ENCODE data around the gene FFAR3.

FFAR3 gene, protein sequence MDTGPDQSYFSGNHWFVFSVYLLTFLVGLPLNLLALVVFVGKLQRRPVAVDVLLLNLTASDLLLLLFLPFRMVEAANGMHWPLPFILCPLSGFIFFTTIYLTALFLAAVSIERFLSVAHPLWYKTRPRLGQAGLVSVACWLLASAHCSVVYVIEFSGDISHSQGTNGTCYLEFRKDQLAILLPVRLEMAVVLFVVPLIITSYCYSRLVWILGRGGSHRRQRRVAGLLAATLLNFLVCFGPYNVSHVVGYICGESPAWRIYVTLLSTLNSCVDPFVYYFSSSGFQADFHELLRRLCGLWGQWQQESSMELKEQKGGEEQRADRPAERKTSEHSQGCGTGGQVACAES

DNA sequence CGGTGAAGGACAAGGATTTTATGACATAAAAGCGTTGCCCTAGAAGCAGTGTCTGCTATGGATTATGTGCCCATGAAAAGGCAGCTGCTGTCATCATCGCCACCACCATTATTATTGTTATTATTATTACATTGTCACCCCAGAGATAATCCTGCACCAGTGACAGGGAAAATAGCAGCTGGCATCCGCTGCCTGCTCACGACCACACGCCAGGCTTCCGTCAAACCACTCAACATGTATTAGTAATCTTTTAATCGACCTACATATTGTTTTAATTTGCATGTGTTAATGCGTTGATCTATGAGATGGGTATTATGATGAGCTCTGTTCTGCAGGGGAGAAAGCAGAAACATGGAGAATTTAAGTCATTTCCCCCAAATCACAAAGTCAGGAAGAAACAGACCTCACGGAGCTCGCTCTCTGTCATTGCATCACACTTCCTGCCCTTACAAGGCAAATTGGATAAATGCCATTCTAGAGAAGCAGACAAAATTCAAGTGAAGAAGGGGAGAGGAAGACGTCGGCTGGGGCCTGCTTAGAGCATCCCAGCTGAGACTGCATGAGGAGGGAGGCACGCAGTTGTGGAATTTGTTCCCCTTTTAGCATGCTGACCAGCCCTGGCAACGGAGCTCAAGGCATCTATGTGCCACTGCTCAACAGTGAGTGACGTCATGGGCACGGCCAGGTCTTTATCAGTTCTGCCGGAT lies at the start of gene FFAR3:
TSS of gene FFAR3 (plus strand) at position 594 of the 707 bp plus-strand sequence. CDS start 431 bp downstream, outside the sequence.
- DNase-seq: peak; percentile 57

DNA sequence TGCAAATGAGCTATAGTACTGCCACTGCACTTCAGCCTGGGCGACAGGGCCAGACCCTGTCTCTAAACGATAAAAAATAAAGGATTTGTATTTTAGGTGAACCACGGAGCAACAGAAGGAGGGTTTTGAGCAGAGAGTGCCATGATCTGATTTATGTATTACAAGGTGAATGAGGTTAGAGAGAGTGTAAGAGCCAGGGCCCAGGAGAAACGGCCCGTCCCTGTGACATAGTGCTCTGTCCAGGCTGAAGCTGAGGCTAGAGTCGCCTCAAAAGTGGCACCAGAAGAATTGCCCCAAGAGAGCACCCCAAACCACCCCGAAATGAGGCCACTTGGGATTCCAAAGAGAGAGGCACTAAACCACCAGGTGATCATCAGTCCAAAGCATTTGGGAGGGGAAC lies 49.4 kb upstream of the FFAR3 start:
- no peak for DNase-seq

DNA sequence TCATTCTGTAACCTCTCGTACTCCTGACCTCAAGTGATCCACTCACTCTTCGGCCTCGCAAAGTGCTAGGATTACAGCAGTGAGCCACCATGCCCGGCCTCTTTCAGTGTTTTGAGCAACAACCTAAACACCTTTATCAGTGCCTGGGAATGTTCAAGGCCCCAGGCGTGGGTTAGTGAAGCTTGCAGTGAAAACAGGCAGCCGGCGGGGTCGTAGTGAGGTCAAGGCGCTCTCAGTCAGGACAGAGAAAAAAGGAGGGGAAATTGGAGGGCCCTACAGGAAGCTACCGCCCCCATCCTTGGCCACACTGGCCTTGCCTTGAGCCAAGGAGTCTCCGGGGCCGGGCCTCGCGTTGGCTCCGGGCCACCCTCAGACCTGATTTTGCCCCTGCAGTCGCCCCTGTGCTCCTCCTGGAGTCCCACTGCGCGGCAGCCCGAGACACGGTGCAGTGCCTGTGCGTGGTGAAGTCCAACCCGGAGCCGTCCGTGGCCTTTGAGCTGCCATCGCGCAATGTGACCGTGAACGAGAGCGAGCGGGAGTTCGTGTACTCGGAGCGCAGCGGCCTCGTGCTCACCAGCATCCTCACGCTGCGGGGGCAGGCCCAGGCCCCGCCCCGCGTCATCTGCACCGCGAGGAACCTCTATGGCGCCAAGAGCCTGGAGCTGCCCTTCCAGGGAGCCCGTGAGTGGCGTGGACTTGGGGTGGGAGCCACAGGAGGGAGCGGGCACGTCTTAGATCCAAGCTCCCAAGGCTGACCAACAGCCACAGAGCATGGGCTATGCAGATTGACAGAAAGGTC lies 48.6 kb upstream of the FFAR3 start:
- DNase-seq: no peak

DNA sequence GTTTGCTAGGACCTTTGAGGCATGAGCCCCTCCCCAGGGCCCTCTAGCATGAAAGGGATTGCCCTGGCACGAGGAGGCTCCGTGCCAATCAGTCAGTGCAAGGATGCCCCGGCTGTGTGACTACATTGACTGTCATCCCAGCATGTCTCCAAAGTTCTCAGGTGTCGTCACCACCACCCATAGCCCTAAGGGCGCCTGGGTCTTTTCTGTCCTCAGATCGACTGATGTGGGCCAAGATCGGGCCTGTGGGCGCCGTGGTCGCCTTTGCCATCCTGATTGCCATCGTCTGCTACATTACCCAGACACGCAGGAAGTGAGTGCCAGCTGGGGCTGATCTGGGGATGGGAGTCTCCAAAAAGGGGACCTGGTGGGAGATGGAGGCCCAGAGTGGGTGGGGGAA lies 47.9 kb upstream of the FFAR3 start:
- no peak for DNase-seq

DNA sequence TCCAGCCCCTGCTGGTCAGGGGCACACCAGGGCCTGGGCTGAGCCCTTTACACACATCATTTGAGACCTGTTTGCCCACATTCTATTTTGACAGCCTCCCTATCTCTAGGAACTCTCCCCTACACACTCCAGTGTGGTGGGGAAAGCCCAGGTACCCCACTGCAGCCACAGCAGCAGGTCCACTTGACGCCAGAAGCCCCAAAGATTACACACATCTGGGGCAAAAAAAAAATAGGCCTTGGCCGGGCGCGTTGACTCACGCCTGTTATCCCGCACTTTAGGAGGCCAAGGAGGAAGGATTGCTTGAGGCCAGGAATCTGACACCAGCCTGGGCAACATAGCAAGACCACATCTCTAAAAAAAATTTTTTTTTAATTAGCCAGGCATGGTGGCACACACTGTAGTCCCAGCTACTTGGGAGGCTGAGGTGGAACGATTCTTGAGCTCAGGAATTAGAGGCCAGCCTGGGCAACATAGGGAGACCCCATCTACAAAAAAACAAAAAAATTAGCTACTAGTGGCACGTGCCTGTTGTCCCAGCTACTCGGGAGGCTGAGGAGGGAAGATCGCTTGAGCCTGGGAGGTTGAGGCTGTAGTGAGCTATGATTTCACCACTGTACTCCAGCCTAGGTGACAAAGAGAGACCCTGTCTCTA lies 47.3 kb upstream of the FFAR3 start:
- no peak for DNase-seq

DNA sequence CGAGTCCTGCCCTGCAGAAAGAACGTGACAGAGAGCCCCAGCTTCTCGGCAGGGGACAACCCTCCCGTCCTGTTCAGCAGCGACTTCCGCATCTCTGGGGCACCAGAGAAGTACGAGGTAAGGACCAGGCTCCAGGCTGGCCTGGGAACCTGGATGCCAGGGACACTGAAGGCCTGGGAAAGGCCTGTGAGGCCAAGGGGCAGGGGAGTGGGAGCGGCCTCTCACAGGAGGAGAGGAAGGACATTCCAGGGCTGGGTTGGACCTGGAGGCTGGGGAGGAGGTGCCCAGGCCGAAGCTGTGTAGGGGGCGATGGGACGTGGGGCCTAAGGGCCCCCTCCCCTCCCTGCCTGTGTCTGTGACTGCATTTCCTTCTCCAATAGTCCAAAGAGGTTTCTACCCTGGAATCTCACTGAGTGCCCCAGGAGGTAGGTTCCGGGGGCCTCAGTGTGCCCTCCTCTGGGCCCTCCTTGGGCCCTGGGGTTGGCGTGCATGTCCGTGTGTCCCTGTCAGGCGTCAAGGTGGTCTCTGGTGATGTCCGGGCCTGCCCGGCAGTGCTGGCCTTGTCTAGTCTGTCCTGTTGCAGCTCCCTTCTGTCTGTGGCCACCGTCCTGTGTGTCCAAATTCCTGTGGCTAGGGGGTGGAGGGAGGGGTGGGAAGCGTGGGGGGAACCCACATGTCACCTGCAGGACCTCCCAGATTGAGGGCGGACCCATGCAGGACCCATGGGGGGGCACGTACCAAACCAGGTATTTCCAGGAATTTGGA lies 46.2 kb upstream of the FFAR3 start:
- no peak for DNase-seq

DNA sequence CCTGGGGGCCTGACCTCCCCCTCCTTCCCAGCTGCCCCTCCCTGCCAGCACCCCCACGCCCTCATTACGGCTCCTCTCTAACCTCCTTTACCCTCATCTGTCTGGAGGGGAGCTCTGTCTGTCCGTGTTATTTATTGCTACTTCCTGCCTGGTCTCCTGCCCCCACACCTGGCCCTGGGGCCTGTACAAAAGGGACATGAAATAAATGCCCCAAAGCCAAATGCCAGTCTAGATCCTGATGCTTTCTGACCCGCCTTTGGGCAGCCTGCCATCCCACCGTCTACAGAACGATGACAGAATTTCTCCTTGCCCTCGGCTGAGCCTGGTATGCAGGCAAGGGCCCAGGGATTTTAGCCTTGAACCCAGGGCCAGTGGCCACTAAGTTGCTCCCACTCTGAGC lies 44.7 kb upstream of the FFAR3 start:
- DNase-seq: no peak

DNA sequence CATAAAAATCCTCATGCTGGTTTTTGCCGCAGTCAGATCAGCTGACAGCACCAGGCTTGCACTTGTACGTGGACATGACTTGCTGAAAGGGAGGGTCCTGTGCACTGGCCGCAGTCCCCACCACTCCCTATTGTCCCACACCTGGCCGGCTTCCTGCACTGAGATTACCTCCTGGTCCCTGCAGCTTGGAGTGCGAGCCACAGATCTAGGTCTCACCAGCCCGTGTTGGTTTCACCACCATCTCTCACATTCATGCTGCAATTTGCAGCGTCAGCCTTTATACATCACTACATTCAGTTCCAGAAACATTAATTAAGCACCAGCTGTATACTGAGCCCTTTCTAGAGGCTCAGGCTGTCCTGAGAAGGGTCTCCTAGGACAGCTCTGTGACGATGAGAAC lies 44.2 kb upstream of the FFAR3 start:
- DNase-seq: no peak

DNA sequence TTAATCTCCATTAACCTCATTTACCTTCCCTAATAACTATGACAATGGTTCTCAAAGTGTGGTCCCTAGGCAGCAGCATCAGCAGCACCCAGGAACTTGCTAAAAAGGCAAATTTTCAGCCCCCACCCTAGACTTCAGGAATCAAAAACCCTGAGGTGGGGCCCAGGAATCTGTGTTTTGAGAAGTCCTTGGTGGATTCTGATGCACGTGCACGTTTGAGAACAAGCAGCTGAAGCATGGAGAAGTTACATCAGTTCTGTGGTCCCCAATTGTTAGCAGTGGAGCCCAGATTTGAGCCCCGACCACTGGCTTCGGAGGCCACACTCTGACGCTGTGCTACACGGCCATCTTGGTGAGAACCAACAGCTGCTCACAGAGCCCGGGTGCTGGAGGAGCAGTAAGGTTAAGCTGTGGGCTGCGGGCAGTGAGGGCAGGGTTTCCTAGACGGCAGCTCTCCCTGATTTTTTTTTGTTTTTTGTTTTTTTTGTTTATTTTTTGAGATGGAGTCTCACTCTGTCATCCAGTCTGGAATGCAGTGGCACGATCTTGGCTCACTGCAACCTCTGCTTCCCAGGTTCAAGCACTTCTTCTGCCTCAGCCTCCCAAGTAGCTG lies 43.3 kb upstream of the FFAR3 start:
- no peak for DNase-seq

DNA sequence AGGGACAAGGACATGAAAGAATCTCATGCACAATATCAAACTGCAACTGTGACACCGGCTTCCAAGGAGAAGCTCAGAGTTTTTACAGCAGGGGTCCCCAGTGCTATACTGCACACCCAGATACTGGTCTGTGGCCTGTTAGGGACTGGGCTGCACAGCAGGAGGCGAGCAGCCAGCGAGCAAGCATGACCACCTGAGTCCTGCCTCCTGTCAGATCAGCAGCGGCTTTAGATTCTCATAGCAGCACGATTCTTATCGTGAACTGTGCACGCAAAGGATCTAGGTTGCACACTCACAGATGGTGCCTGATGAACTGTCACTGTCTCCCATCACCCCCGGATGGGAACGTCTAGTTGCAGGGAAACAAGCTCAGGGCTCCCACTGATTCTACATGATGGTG lies 42.4 kb upstream of the FFAR3 start:
- no peak for DNase-seq

DNA sequence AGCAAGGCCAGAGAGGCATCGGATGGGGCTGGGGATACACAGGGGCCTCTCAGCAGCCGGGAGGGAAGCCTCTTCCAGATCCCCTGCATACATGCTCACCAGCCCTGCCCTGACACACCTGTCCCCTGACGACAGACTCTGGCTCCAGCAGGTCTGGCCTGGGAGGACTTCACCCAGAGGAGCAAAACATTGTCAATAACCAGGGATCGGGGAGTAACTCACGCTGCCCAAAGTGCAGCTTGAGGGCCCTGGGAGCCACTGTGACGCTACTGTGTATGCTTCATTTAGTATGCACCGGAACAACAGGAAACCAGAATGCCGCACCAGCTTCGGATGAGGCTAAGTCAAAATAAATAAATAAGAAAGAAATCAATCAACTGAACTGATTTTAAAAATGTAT lies 41.7 kb upstream of the FFAR3 start:
- no peak for DNase-seq

DNA sequence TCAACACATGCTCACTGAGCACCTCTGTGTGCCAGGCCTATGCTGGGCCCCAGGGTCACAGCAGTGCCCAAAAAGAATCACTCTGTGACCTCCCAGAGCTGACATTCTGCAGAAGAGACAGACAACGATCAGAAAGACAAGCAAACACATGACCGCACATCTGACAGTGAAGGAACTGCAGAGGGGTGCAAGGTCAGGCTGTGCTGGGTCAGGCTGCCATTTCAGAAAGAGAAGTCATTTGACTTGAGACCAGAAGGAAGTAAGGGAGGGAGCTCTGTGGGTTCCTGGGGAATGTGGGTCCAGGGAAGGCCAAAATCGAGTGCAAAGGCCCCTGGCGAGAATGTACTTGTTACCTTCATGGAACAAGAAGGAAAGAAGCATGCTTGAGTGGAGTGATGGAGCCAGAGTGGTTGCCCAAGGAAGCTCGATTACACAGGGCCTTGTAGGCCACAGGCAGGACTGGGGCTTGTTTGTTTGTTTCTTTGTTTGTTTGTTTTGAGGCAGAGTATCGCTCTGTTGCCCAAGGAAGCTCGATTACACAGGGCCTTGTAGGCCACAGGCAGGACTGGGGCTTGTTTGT lies 40.7 kb upstream of the FFAR3 start:
- DNase-seq: no peak

DNA sequence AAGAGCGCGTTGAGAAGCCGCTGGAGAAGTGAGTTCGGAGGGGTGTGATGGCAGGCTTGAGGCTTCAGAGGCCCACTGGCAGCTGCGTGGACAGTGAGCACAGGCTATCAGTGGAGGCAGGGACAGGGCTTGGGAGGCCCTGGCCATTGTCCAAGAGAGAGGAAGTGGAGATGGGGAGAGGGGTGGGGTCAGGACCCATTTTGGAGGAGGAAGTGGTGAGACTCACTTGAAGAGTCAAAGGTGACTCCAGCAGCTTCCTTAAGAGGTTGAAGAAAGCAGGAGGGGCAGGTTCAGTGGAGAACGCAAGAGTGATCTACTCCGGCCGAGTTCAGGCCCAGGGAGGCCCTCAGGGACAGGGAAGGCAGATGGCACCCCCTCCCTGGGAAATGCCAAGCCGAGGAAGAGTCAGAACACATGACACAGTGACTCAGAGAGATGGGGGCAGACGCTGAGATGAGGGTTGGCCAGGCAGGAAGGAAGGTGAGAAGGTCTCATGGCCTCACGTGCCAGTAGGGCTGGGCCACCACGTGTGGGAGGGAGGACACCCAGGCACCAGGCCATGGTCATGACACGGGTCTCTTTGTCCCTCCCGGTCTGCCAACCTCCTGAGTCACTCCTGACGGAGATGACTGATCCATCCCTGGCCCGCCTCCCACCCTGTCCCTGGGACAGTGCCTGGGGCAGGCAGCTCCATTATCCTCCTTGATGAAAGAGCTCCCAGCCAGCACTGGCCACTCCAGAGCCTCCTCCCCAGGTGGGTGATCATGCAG lies 39.4 kb upstream of the FFAR3 start:
- DNase-seq: no peak

DNA sequence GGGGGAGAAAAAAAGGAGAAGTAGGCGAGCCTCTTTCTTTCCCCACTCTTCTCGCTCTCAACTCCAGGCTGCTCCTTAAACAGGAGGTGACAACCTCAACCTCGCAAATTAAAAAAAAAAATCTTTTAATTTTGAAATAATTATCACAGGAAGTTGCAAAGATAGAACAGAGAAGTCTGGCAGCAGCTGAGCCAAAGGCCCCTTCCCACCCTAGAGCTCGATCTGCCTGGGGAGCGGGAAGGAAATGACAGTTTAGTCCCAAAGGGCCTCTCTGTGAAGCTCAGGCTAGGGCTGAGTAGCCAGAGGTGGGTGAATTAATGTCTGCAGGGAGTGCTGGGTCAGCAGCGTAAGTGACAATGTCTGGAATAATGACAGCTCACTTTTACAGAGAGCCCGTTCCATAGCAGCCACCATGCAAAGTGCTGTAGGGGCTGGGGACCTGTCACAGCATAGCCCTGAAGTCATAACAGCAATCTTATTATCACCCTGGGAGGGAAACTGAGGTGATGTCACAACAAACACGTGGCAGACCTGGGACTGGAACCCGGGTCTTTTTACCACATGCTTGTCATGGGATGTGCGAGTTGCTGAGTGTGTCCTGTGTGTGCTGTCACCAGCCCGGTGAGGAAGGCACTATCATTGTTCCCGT lies 38.1 kb upstream of the FFAR3 start:
- DNase-seq: peak; percentile 13

DNA sequence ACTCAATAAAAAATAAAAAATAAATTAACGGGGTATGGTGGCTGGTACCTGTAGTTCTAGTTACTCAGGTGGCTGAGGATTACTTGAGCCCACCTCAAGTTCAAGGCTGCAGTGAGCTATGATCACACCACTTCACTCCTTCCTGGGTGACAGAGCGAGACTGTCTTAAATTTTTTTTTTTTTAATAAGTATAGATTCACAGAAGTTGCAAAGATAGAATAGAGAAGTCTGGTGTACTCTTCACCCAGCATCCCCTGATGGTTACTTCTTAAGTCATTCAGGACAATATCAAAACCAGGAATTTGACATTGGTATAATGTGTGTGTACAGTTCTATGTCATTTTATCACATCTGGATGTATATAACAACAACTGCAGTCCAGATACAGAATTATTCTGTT lies 37.0 kb upstream of the FFAR3 start:
- DNase-seq: no peak

DNA sequence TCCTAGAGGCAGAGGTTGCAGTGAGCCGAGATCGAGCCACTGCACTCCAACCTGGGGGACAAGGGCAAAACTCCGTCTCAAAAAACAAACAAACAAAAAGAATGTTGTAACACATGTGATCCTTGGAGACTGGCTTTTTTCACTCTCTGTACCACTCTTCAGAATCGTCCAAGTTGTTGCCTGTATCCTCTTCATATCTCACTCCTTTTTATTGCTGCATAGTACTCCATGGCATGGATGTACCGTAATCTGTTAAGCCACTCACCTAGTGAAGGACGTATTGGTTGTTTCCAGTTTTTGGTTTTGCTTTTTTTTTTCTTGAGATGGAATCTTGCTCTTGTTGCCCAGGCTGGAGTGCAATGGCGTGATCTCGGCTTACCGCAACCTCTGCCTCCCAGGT lies 36.2 kb upstream of the FFAR3 start:
- DNase-seq: no peak

DNA sequence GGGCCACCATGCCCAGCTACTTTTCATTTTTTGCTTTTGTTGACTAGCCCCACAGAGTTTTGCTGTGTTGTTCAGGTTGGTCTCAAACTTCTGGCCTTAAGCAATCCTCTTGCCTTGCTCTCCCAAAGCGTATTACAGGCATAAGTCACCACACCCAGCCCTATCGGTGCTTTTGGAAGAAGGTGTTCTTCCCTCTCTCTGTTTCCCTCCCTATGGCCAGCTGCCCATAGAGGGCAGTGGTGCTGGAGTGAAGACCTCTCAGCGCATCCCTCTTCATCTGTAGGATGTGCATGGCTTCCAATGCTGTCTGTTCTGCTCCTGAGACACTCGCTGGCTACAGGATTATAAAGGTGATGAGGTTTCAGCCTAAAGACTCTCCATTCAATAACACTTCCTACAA lies 30.6 kb upstream of the FFAR3 start:
- DNase-seq: peak; percentile 27

DNA sequence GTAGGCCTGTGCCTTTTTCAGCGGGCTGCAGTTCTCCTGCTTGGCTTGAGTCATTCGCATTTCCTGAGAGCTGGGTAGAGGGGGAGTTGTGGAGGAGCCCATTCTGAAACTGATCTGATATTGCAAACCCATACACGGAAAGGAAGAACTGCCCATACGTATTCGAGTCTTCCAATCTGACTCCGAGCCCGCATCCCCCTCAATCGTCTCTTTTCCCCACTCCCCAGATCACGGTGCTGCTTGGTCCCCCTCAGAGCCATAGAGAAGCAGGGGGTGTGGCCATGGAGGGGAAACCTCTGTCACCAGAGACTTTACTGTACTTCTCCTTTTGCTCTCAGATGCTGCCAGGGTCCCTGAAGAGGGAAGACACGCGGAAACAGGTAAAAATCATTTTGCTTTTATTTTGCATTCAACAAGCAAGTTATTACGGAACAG lies 29.4 kb upstream of the FFAR3 start, which contains the start of gene CD22:
TSS of gene CD22 (plus strand) at position 337 of the 435 bp plus-strand sequence. CDS start 2,854 bp downstream, outside the sequence.
- DNase-seq: peak; percentile 50

DNA sequence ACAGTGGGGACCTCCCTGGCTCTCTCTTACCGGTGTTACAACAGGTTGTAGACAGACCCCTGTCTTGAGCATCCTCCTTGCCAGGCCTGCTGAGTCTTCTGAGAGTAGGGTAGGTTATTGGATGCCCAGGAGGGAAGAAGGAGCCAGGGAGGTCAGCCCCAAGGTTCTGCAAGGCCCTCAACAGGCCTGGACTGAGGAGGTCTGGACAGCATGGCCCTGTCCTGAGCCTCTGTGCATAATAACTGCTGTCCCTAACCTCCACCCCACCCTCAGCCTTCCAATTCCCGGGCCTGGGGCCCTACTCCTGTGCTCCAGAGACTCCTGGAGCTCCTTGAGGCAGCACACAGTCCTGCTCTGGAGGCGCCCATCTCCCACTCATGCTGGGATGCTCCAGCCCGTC lies 28.9 kb upstream of the FFAR3 start:
- no peak for DNase-seq

DNA sequence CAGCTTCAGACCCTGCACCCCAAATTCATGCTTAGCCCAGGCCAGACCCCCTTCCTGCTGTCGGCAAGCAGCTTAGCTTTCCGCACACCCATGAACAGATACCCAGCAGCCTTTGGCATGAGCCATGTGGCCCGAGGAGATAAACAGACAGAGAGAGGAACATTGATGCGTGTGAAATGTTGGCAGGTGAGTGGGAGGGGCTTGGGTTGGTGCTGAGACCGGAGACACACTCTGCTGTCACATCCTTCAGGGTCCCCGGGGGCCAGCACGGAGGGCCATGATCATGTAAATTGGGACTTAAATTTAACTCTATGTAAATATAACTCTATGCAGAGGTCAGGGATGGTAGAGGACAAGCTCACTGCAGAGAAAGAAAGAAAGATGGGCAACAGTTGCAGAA lies 27.8 kb upstream of the FFAR3 start:
- peak; percentile 40 for DNase-seq

Measured in hematopoietic multipotent progenitor cell treated with erythropoietin and hydrocortisone succinate and interleukin-3 and kit ligand, for 6 days (in vitro differentiated cells).